Stomach (tissue), 9 donors: Measurements from ENCODE around the gene IQSEC1. TPM values are rescaled to one million over a fixed set of nuclear protein-coding genes. Genes with fewer than 3 reads are reported as not detected.
A peak's percentile ranks its signal among the peaks of the same experiment; 100 is the strongest.

ENCODE experiments used
- DNase-seq, 2 donors: peaks; one replicate each; pipeline versions ENCODE4 v3.0.0 to v3.0.0-alpha.2; 2013 to 2019
- H3K27ac ChIP-seq, 5 donors: fragments of 200-600 bp in 4 of 5; sonication (generic) in 4 of 5; one replicate each; pipeline ENCODE4 v1.5.1; 2013 to 2019; ENCODE audit warnings: mild to moderate bottlenecking in 1 of 5, moderate library complexity in 1 of 5
- H3K27me3 ChIP-seq, 3 donors: fragments of 200-600 bp; sonication (generic); one replicate each; pipeline ENCODE4 v1.5.1; 2017 to 2019; ENCODE audit warnings: mixed run types in 1 of 3
- H3K36me3 ChIP-seq, 4 donors: fragments of 200-600 bp; sonication (generic); 1 replicate in 3 of 4; 2 replicates in 1 of 4; pipeline ENCODE4 v1.5.1; 2016 to 2019
- H3K4me1 ChIP-seq, 4 donors: fragments of 200-600 bp; sonication (generic); one replicate each; pipeline ENCODE4 v1.5.1; 2016 to 2019
- H3K4me3 ChIP-seq, 4 donors: fragments of 200-600 bp; sonication (generic) in 3 of 4; one replicate each; pipeline ENCODE4 v1.5.1; 2016 to 2019; ENCODE audit warnings: mild to moderate bottlenecking in 1 of 4
- H3K9me3 ChIP-seq, 4 donors: fragments of 200-600 bp; sonication (generic); one replicate each; pipeline ENCODE4 v1.5.1; 2016 to 2019
- EP300 ChIP-seq: sonication (generic); formaldehyde crosslinking; IDR thresholded peaks from one replicate; pipeline ENCODE4 v1.6.1; 2017; ENCODE audit warnings: antibody characterized with exemption
- POLR2A ChIP-seq, 4 donors: fragments of 450-650 bp; IDR thresholded peaks; one replicate each; pipeline ENCODE4 v1.6.1; 2016; ENCODE audit warnings: antibody characterized with exemption in 4 of 4, control low read depth in 2 of 4, mild to moderate bottlenecking in 1 of 4, moderate library complexity in 1 of 4
- POLR2AphosphoS5 ChIP-seq, 3 donors: sonication (generic); formaldehyde crosslinking; IDR thresholded peaks; one replicate each; pipeline ENCODE4 v1.6.1; 2016; ENCODE audit warnings: antibody characterized with exemption in 3 of 3
- WGBS, 5 donors: extraction: QIAGEN DNeasy Blood & Tissue Kit in 3 of 5; methylation state at CpG; one replicate each; pipeline versions ENCODE4 v1.1.5 to v1.1.7; 2013 to 2018; 5-methylcytosine and 5-hydroxymethylcytosine counted together
- intact Hi-C: fragments of 100-400 bp; cut with DNase I; formaldehyde crosslinking; loops from one replicate; pipeline ENCODE4 v1.15.1; 2023; ENCODE audit warnings: low total_unique reads
- polyA plus RNA-seq, 3 donors: library from polyadenylated mRNA; stranded (reverse); fragments of 200-250 nt; gene quantifications; one replicate each; pipeline ENCODE4 v1.2.3, GENCODE V29; 2013
- total RNA-seq, 5 donors: library from RNA; depleted of rRNA; stranded (reverse); fragments of >200 nt; gene quantifications; one replicate each; pipeline versions ENCODE4 v1.1.0 to v1.2.3, GENCODE V29; 2014 to 2016
- TF ChIP-seq, protein P1 (sequence below), 7 experiments: fragments of 450-650 bp in 4 of 7; fragments of 200-600 bp in 3 of 7; sonication (generic) in 3 of 7; IDR thresholded peaks; one replicate each; pipeline ENCODE4 v1.5.1; 2016 to 2019; ENCODE audit warnings: antibody characterized with exemption in 7 of 7, control low read depth in 2 of 7, mild to moderate bottlenecking in 1 of 7
- donor health status: healthy with polysubstance abuse.
- donor health status: Bipolar disorder and iron deficiency.
- donor health status: healthy.

Gene IQSEC1
- total and polyA plus RNA-seq, 8 donors = 6.7 to 46.9 (median 20.8) TPM

DNA sequence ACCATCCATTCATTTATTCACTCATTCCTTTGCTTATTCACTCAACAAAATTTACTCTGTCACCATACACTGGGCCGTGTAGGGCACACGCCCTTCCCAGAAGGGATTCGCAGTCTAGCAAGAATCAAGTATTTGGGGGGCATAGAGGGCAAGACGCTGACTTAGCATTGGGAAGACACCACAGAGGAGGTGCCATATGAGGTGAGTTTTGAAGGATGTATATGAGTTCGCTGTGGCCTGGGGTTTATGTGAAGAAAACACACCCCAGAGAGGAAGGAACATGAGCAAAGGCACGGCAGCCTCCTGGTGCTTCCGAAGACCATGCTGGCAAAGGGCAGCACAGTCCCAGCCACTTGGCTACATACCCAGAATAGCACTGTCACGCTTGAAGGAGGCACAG lies 23.1 kb upstream of the IQSEC1 start:
- Histone ChIP-seq H3K27ac (no peak overlapping the region), H3K27me3 (peaks cover 0 to 4% (median 0%) of the 10 kb centered on the region in 3 donors), H3K4me1 (peaks cover 0 to 13% (median 11%) of the 10 kb centered on the region in 4 donors), H3K36me3 (no peaks in the 10 kb centered on the region), H3K9me3 (no peaks in the 10 kb centered on the region), H3K4me3 (no peak overlapping the region)
- intact Hi-C loops = loop anchor here (10.0 kb wide), 1 partner anchor 558 kb away; no protein-coding TSS in a partner anchor
- TF ChIP-seq POLR2AphosphoS5 (IDR thresholded peaks at IDR 0.05) = no peak
- no peak for TF ChIP-seq POLR2A (IDR thresholded peaks at IDR 0.05)
- TF ChIP-seq, protein P1, sequence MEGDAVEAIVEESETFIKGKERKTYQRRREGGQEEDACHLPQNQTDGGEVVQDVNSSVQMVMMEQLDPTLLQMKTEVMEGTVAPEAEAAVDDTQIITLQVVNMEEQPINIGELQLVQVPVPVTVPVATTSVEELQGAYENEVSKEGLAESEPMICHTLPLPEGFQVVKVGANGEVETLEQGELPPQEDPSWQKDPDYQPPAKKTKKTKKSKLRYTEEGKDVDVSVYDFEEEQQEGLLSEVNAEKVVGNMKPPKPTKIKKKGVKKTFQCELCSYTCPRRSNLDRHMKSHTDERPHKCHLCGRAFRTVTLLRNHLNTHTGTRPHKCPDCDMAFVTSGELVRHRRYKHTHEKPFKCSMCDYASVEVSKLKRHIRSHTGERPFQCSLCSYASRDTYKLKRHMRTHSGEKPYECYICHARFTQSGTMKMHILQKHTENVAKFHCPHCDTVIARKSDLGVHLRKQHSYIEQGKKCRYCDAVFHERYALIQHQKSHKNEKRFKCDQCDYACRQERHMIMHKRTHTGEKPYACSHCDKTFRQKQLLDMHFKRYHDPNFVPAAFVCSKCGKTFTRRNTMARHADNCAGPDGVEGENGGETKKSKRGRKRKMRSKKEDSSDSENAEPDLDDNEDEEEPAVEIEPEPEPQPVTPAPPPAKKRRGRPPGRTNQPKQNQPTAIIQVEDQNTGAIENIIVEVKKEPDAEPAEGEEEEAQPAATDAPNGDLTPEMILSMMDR (IDR thresholded peaks at IDR 0.05) = no peak
- TF ChIP-seq EP300 = no peak
- WGBS, 5 donors = 85 to 97% (median 90%) methylated on average over 8 of the region's 8 CpGs
- no peak for DNase-seq

DNA sequence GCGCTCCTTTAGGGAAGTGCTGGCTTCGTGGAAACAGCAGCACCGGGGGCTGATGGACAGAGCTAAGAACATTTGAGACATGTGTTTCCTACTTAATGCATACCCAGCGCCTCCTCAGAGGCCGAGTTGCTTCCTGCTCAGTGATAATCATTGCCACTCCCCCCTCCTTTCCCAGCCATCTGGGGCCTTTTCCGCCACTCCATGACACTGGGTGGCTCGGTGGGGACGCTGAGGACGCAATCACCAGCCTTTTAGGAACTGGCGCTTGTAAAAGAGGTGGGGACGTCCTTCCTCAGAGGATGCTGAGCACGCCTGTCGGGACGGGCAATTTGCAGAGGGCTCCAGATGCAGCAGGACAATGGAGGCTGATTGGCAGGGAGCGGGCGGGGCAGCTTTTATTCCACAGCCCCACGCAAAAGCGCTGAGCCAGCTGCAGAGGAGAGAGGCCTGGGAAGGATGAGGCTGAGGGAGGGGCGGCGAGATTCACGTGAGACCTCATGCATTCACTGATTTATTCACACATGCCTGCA lies 22.2 kb upstream of the IQSEC1 start:
- 35 to 57% (median 40%) methylated on average over 15 to 21 of the region's 21 CpGs for WGBS, 5 donors
- no peak overlapping the region for H3K27ac ChIP-seq
- H3K36me3 ChIP-seq = no peaks in the 10 kb centered on the region
- DNase-seq = peak in 1 of 2 donors; percentile 53
- H3K27me3 ChIP-seq = peaks cover 0 to 4% (median 0%) of the 10 kb centered on the region in 3 donors
- TF ChIP-seq, protein P1 (IDR thresholded peaks at IDR 0.05) = no peak
- no peak for TF ChIP-seq POLR2AphosphoS5 (IDR thresholded peaks at IDR 0.05)
- TF ChIP-seq POLR2A (IDR thresholded peaks at IDR 0.05) = no peak
- no peak for TF ChIP-seq EP300
- intact Hi-C loops = loop anchor here (10.0 kb wide), 1 partner anchor 559 kb away; no protein-coding TSS in a partner anchor
- H3K9me3 ChIP-seq = no peaks in the 10 kb centered on the region
- peaks cover 0 to 13% (median 11%) of the 10 kb centered on the region in 4 donors for H3K4me1 ChIP-seq
- H3K4me3 ChIP-seq = no peak overlapping the region

DNA sequence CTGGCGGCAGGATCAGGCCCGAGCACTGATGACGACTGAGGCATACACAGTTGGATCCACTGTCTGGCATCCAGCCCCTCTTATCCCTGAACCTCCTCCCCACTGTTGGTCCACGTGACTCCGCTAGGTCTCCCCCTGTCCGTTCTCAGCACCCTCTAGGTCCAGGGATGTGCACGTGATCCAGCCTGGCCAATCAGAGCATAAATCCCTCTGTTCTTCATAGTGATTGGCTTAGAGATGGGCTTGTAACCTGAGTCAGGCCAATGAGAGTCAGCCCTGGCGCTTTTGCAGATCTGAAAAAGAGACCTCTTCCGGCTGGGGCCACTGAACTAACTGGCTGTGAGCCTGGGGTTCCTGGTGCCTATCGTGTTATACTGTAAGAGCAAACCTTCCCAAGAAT lies 20.5 kb upstream of the IQSEC1 start:
- DNase-seq = no peak
- Histone ChIP-seq H3K27ac (no peak overlapping the region), H3K9me3 (no peaks in the 10 kb centered on the region), H3K4me1 (peaks cover 0 to 13% (median 11%) of the 10 kb centered on the region in 4 donors), H3K4me3 (no peak overlapping the region), H3K27me3 (peaks cover 0 to 4% (median 0%) of the 10 kb centered on the region in 3 donors), H3K36me3 (no peaks in the 10 kb centered on the region)
- 62 to 72% (median 70%) methylated on average over 8 to 10 of the region's 10 CpGs for whole genome bisulfite sequencing, 5 donors
- intact Hi-C loops = loop anchor here (10.0 kb wide), 1 partner anchor 561 kb away; no protein-coding TSS in a partner anchor
- TF ChIP-seq EP300 (no peak), POLR2A (IDR thresholded peaks at IDR 0.05) (no peak), POLR2AphosphoS5 (IDR thresholded peaks at IDR 0.05) (no peak)
- TF ChIP-seq, protein P1 (IDR thresholded peaks at IDR 0.05) = no peak

DNA sequence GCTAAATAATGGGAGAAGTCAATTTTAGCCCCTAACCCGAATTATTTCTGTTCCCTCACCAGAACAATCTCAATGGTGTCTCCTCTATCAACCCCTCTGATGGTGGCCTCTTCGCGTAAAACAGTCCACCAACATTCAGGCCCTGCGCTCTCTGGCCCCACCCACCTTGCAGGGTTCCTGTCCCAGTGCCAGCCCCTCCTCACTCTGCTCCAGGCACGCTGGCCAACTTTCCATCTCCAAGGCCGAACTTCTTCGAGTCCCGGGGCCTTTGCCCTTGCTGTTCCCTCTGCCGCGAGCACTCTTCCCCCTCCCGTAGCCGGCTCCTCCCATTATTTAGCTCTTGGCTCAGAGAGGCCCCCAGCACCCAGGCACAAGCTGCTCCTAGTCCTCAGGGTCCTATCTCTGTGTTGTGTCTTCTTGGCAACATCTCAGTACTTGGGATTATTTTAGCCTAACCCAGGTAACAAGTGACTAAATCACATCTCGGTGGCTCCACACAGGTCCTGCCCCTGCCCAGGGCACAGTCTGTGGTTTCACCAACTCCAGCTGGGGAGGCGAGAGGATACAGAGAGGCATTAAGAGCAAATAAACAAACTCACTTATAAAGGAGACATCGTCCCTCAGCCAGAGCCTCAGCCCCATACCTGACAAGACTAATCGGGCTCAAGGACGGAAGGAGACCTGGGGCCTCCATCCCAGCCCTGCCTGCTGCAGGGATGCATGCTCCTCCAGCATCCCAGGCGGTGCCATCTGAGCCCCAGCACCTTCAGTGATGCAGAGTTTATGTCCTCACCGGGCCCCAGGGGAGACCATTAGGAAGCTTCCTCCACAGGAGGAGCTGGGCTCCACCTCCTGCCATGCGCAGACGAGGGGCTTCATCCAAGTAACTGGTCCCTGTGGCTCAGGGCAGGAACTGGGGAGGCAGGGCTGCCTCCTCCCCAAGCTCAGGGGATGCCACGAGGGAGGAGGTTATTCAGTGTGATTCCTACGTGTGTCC lies 19.7 kb upstream of the IQSEC1 start:
- peaks cover 0 to 13% (median 11%) of the 10 kb centered on the region in 4 donors for H3K4me1 ChIP-seq
- H3K27ac ChIP-seq = no peak overlapping the region
- no peaks in the 10 kb centered on the region for H3K9me3 ChIP-seq
- intact Hi-C loops = loop anchor here (10.0 kb wide), 1 partner anchor 562 kb away; no protein-coding TSS in a partner anchor
- DNase-seq = peak in 1 of 2 donors; percentile 49
- no peak overlapping the region for H3K4me3 ChIP-seq
- peaks cover 0 to 4% (median 0%) of the 10 kb centered on the region in 3 donors for H3K27me3 ChIP-seq
- 47 to 68% (median 63%) methylated on average over 16 to 23 of the region's 23 CpGs for WGBS, 5 donors
- H3K36me3 ChIP-seq = no peaks in the 10 kb centered on the region
- TF ChIP-seq POLR2AphosphoS5 (IDR thresholded peaks at IDR 0.05) (no peak), POLR2A (IDR thresholded peaks at IDR 0.05) (no peak), EP300 (no peak)
- TF ChIP-seq, protein P1 (IDR thresholded peaks at IDR 0.05) = no peak
